Heart left ventricle (tissue), 16 donors: ENCODE data around the gene MTFMT. TPM values are rescaled to one million over a fixed set of nuclear protein-coding genes. Genes with fewer than 3 reads are reported as not detected.

ENCODE experiments used
- ATAC-seq, 4 donors: fragments of 200-7000 bp; cut with Tn5 transposase; one replicate each; pipeline ENCODE4 v1.9.1; 2020 to 2022; ENCODE audit warnings: moderate library complexity in 4 of 4, mild to moderate bottlenecking in 3 of 4, moderate number of reproducible peaks in 1 of 4
- DNase-seq, 5 donors: peaks; one replicate each; pipeline ENCODE4 v3.0.0-alpha.2; 2020
- H3K27ac ChIP-seq, 12 donors: fragments of 200-600 bp; sonication (generic) in 4 of 12; one replicate each; pipeline versions ENCODE4 v1.5.0 to v1.8.0; 2016 to 2022; ENCODE audit warnings: mild to moderate bottlenecking in 2 of 12
- H3K27me3 ChIP-seq, 9 donors: fragments of 200-600 bp; sonication (generic) in 2 of 9; one replicate each; pipeline versions ENCODE4 v1.5.1 to v1.8.0; 2016 to 2022; ENCODE audit warnings: mild to moderate bottlenecking in 3 of 9
- H3K36me3 ChIP-seq, 9 donors: fragments of 200-600 bp; sonication (generic) in 2 of 9; one replicate each; pipeline versions ENCODE4 v1.5.0 to v1.8.0; 2018 to 2022; ENCODE audit warnings: mild to moderate bottlenecking in 2 of 9
- H3K4me1 ChIP-seq, 12 donors: fragments of 200-600 bp; sonication (generic) in 4 of 12; one replicate each; pipeline versions ENCODE4 v1.5.0 to v1.8.0; 2016 to 2022; ENCODE audit warnings: mild to moderate bottlenecking in 3 of 12
- H3K4me3 ChIP-seq, 12 donors: fragments of 200-600 bp; sonication (generic) in 4 of 12; one replicate each; pipeline versions ENCODE4 v1.5.0 to v1.8.0; 2017 to 2022; ENCODE audit warnings: mild to moderate bottlenecking in 9 of 12, moderate library complexity in 4 of 12
- H3K9me3 ChIP-seq, 12 donors: fragments of 200-600 bp; sonication (generic) in 4 of 12; one replicate each; pipeline versions ENCODE4 v1.5.0 to v1.8.0; 2016 to 2022; ENCODE audit warnings: mild to moderate bottlenecking in 1 of 12
- POLR2A ChIP-seq, 2 donors: fragments of 450-650 bp; IDR thresholded peaks; one replicate each; pipeline ENCODE4 v1.6.1; 2017; ENCODE audit warnings: antibody characterized with exemption in 2 of 2, mild to moderate bottlenecking in 2 of 2, moderate library complexity in 2 of 2
- WGBS, 4 donors: extraction: QIAGEN DNeasy Blood & Tissue Kit in 2 of 4; methylation state at CpG; one replicate each; pipeline versions ENCODE4 v1.1.5 to v1.1.7; 2013 to 2018; 5-methylcytosine and 5-hydroxymethylcytosine counted together
- intact Hi-C, 10 donors: fragments of 100-400 bp; cut with DNase I; formaldehyde crosslinking; loops; one replicate each; pipeline versions ENCODE4 v1.11.1 to v1.14.2; 2022
- polyA plus RNA-seq, 2 donors: library from polyadenylated mRNA; stranded (reverse); fragments of 200-250 nt; gene quantifications; one replicate each; pipeline ENCODE4 v1.2.3, GENCODE V29; 2013
- total RNA-seq, 9 donors: library from RNA; depleted of rRNA in 2 of 9; stranded (reverse); fragments of >200 nt in 2 of 9; fragmentation: NEBNext Ultra II Directional in 3 of 9; extraction: Animal tissue kit (Norgen Biotek cat#: 25700) in 3 of 9; gene quantifications; one replicate each; pipeline versions ENCODE4 v1.1.0 to v1.2.4, GENCODE V29; 2016 to 2023
- TF ChIP-seq, protein P1 (sequence below), 12 donors: fragments of 200-600 bp; sonication (generic) in 4 of 12; IDR thresholded peaks; one replicate each; pipeline versions ENCODE4 v1.5.0 to v1.8.0; 2018 to 2022; ENCODE audit warnings: antibody characterized with exemption in 12 of 12, mild to moderate bottlenecking in 5 of 12
- donor health status: ischemic (EF 13 %, LVEDD 7.1; RV severe dilation, severe dysfunction).
- donor health status: healthy with polysubstance abuse.
- donor health status: DM: no; HTN: yes; CAD: no.
- donor health status: DM: no; HTN: no; CAD: no.
- donor health status: ischemic (EF 25% LVEDD 6.9; RV normal size, moderate dysfunction).
- donor health status: ischemic (EF 25% LVEDD 5.7; RV mildly dilated, moderate dysfunction).
- donor health status: healthy.
- donor health status: DM: yes; HTN: yes; CAD: no.
- donor health status: ischemic (EF 35%, LVEDD 5.7; RV mildly dilated, moderate dysfunction).
- donor health status: nonischemic (EF 11% LVEDD 7.7; RV severe dilation, severe dysfunction).
- donor health status: DM: yes; HTN: yes; CAD: no.
- donor health status: PGD.
- donor health status: ischemic (EF 29% LVEDD 5.4; RV normal size, mild dysfunction).
- donor health status: nonischemic (EF 23%, LVEDD 6.1; RV moderate dilation, normal function).

The MTFMT gene
- total and polyA plus RNA-seq, 11 donors, result 6.0 to 41.0 (median 19.4) TPM

DNA sequence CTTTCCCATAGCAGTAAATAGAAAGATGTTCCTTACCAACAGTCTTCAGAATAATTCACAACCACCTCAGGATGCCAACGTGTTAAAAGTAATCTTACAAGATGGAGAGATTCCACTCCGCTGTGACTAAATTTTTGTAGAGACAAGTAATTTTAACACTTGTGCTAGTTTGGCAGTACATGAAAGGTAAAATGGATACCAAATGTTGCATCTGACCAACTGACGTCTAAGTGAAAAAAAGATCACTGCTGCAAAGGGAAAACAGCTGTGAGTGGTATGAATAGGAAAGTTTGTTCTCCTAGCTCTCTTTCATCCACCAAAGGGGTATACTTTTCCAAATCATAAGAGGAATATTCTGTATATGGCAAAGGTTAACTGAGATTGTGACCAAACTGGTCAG, 42.3 kb downstream of the MTFMT start:
- no peak overlapping the region for H3K4me3 ChIP-seq
- TF ChIP-seq POLR2A (IDR thresholded peaks at IDR 0.05), result no peak
- TF ChIP-seq, protein P1, sequence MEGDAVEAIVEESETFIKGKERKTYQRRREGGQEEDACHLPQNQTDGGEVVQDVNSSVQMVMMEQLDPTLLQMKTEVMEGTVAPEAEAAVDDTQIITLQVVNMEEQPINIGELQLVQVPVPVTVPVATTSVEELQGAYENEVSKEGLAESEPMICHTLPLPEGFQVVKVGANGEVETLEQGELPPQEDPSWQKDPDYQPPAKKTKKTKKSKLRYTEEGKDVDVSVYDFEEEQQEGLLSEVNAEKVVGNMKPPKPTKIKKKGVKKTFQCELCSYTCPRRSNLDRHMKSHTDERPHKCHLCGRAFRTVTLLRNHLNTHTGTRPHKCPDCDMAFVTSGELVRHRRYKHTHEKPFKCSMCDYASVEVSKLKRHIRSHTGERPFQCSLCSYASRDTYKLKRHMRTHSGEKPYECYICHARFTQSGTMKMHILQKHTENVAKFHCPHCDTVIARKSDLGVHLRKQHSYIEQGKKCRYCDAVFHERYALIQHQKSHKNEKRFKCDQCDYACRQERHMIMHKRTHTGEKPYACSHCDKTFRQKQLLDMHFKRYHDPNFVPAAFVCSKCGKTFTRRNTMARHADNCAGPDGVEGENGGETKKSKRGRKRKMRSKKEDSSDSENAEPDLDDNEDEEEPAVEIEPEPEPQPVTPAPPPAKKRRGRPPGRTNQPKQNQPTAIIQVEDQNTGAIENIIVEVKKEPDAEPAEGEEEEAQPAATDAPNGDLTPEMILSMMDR (IDR thresholded peaks at IDR 0.05), result no peak
- no peak for ATAC-seq
- peaks cover 0 to 16% (median 5%) of the 10 kb centered on the region in 9 donors for H3K36me3 ChIP-seq
- peaks cover 0 to 63% (median 19%) of the 10 kb centered on the region in 12 donors for H3K4me1 ChIP-seq
- WGBS, 4 donors, result 54 to 68% (median 62%) methylated on average over 3 of the region's 3 CpGs
- intact Hi-C loops, result loop anchor here in 1 of 10 donors (5.0 kb wide), 1 partner anchor 145 kb away; the partner anchor contains the start of gene PLEKHO2
- no peak overlapping the region for H3K27ac ChIP-seq
- no peak for DNase-seq
- H3K27me3 ChIP-seq, result no peaks in the 10 kb centered on the region
- H3K9me3 ChIP-seq, result no peaks in the 10 kb centered on the region

DNA sequence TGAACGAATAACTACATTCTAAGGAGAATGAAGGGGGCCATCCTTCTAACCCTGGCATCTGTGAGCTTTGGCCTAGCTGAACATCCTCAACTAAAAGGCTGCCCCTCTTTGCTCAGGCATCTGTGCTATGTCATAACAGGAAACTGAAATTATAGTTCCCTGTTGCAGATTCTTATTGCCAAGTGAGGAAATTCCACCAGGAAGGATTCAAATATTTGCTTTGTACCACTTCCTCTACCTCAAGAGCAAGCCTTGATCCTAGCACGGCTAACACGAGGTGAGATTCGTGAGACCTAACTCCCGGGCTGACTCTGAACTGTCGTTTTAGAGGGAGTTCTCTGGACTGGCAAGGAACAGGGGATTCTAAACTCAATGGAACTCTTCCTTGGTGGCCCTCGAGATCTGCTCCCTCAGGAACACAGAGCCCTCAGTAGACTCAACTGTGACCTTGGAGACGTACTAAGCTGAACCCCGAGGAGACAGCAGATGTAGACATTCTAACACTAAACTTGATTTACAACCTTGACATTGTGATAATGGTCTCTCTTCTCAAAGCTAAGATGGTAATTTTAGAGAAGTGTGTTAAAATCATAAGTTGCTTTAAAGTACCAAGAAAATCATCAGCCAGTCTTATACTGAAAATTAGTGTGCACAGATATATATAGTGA, 43.9 kb downstream of the MTFMT start:
- H3K27me3 ChIP-seq, result no peaks in the 10 kb centered on the region
- no peak for TF ChIP-seq POLR2A (IDR thresholded peaks at IDR 0.05)
- TF ChIP-seq, protein P1 (IDR thresholded peaks at IDR 0.05), result no peak
- 35 to 61% (median 57%) methylated on average over 9 of the region's 9 CpGs for WGBS, 4 donors

DNA sequence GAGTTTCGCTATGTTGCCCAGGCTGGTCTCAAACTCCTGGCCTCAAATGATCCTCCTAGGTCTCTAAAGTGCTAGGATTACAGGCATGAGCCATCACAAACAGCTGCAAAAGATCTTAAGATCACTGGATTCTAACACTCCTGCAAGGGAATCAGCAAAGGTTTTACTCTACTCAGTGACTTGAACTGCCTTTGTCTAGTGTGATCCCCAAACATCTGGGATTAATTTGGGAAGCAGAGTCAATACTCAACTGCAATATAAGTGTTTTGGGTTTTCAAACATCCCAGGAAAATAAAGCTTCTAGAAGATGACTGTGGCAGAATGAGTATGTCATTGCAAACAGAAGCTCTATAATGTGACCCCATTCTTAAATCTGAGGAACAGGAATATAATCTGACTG, 47.0 kb downstream of the MTFMT start:
- WGBS, 4 donors, result 96 to 100% (median 100%) methylated on average over 1 of the region's 1 CpG
- TF ChIP-seq, protein P1 (IDR thresholded peaks at IDR 0.05), result no peak
- no peak for TF ChIP-seq POLR2A (IDR thresholded peaks at IDR 0.05)
- Histone ChIP-seq H3K36me3 (peaks cover 0 to 53% (median 37%) of the 10 kb centered on the region in 9 donors), H3K4me3 (no peak overlapping the region), H3K9me3 (no peaks in the 10 kb centered on the region), H3K27me3 (no peaks in the 10 kb centered on the region), H3K27ac (no peak overlapping the region), H3K4me1 (peaks cover 0 to 45% (median 9%) of the 10 kb centered on the region in 12 donors)
- intact Hi-C loops, result no loop called here
- ATAC-seq (no peak), DNase-seq (no peak)

More for the DNA sequence above, 43.9 kb downstream of the MTFMT start:
- intact Hi-C loops, result loop anchor here in 1 of 10 donors (5.0 kb wide), 1 partner anchor 143 kb away; the partner anchor contains the start of gene PLEKHO2
- no peak overlapping the region for H3K4me3 ChIP-seq
- no peaks in the 10 kb centered on the region for H3K9me3 ChIP-seq
- DNase-seq, result no peak
- peaks cover 0 to 65% (median 15%) of the 10 kb centered on the region in 12 donors for H3K4me1 ChIP-seq
- peaks cover 0 to 24% (median 8%) of the 10 kb centered on the region in 9 donors for H3K36me3 ChIP-seq
- peak overlapping the region in 11 of 12 donors; percentile 1 to 88 (median 42) for H3K27ac ChIP-seq
- ATAC-seq, result no peak

DNA sequence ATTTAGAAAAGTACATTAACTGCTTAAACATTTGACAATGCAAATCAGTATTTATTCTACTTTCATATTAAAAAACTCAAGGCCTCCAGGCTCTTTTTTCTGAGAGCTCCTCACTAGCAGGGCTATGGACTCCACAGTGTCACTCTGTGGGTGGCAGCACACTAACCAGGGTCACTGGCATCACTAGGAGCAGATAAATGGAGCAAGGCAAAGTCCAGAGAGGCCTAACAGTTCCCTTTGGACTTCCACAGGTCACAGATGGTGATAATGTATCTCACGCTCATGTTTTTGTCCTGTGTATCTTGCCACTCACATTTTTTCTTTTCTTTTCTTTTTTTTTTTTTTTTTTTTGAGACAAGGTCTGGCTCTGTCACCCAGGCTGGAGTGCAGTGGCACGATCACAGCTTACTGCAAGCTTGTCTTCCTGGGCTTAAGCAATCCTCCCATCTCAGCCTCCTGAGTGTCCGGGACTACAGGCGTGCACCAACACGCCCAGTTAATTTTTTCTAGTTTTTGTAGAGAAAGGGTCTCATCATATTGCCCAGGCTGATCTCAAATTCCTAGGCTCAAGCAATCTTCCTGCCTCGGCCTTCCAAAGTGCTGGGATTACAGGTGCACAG, 47.5 kb downstream of the MTFMT start:
- 72 to 94% (median 89%) methylated on average over 6 of the region's 6 CpGs for WGBS, 4 donors
- no peak for TF ChIP-seq POLR2A (IDR thresholded peaks at IDR 0.05)
- TF ChIP-seq, protein P1 (IDR thresholded peaks at IDR 0.05), result no peak
- intact Hi-C loops, result no loop called here
- Histone ChIP-seq H3K27me3 (no peaks in the 10 kb centered on the region), H3K4me1 (peaks cover 0 to 40% (median 7%) of the 10 kb centered on the region in 12 donors), H3K27ac (no peak overlapping the region), H3K9me3 (no peaks in the 10 kb centered on the region), H3K36me3 (peaks cover 0 to 58% (median 42%) of the 10 kb centered on the region in 9 donors), H3K4me3 (no peak overlapping the region)
- ATAC-seq (no peak), DNase-seq (no peak)
